ENCODE data around the gene TMEM121B.
A peak's percentile ranks its signal among the peaks of the same experiment; 100 is the strongest.

TMEM121B gene

DNA sequence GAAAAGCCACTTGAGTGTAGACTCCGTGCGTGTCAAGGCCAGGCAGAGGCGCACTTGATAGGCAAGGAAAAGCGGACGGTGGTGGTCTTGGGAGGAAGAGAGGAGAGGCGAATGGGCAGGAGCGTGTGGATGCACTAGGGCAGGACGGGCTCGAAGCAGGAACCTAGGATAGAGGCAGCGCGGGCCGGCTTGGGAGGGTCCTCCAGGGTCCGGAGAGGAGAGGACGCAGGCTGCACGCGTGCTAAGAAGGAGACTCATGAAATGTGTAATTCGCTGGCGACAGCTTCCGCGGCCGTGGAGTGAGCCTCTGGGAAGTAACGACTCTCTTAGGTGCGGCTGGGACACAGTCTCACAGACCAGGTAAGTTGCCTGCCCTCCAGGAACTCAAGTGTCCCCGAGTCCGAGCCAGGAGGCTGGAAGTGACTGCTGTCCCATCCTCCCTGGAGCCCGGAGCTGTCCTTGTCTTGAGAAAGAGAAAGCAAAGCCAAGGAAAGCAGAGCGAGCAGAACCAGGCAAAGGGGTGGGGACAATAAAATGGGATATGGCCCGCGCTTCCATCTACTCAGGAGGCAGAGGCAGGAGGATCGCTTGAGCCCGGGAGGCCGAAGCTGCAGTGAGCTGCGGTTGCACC, 37.2 kb downstream of the TMEM121B start:
- Histone ChIP-seq H3K36me3 (peaks cover 5 to 36% (median 29%) of the 10 kb centered on the region in 11 experiments; a peak in 20 of 22 replicates), H3K27ac (peak overlapping the region; percentile 28 to 100 (median 99); a peak in 21 of 22 replicates), H3K9me3 (replicated peaks in 1 of 11) (no peaks in the 10 kb centered on the region), H3K4me1 (peaks cover 39 to 52% (median 41%) of the 10 kb centered on the region in 10 experiments), H3K27me3 (no peaks in the 10 kb centered on the region), H3K9ac (peak overlapping the region; percentile 95 to 100 (median 99)), H4K20me1 (peaks cover 28 to 41% (median 40%) of the 10 kb centered on the region in 11 experiments; a peak in 20 of 22 replicates), H3K4me3 (peak overlapping the region; percentile 84 to 100 (median 98); a peak in 19 of 20 replicates), H3K4me2 (peak overlapping the region; percentile 65 to 100 (median 95))
- no peak for TF ChIP-seq Cebpa-rat (IDR thresholded peaks at IDR 0.05)

DNA sequence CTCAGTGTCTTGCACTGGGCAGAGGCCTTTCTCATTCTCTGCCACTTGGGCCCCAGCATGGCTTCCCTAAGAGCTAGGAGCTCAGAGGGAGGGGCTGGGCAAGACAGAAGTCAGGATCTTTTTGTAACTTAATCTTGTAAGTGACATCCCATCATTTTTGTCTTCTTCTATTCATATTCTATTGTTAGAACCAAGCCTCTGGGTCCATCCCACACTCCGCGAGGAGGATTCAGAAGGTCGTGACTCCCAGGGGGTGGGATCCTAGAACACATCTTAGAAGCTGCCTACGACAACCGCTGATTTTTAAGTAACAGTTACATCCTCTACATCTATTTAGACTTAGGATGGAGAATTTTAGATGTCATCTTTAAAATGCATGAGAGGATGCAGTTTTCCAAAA, 37.9 kb downstream of the TMEM121B start:
- H3K4me2 ChIP-seq, result peak overlapping the region in 4 of 11 experiments; percentile 87 to 100 (median 93); a peak in 8 of 22 replicates
- H3K27me3 ChIP-seq, result no peaks in the 10 kb centered on the region
- H4K20me1 ChIP-seq, result peaks cover 22 to 34% (median 33%) of the 10 kb centered on the region in 11 experiments; a peak in 20 of 22 replicates
- peaks cover 34 to 47% (median 37%) of the 10 kb centered on the region in 10 experiments for H3K4me1 ChIP-seq
- peaks cover 0 to 29% (median 23%) of the 10 kb centered on the region in 11 experiments; a peak in 18 of 22 replicates for H3K36me3 ChIP-seq
- TF ChIP-seq Cebpa-rat (IDR thresholded peaks at IDR 0.05), result no peak
- peak overlapping the region in 3 of 11 experiments; percentile 99 to 100 (median 99); a peak in 3 of 22 replicates for H3K27ac ChIP-seq
- no peak overlapping the region for H3K9ac ChIP-seq
- H3K9me3 ChIP-seq (replicated peaks in 1 of 11), result no peaks in the 10 kb centered on the region
- no peak overlapping the region for H3K4me3 ChIP-seq

DNA sequence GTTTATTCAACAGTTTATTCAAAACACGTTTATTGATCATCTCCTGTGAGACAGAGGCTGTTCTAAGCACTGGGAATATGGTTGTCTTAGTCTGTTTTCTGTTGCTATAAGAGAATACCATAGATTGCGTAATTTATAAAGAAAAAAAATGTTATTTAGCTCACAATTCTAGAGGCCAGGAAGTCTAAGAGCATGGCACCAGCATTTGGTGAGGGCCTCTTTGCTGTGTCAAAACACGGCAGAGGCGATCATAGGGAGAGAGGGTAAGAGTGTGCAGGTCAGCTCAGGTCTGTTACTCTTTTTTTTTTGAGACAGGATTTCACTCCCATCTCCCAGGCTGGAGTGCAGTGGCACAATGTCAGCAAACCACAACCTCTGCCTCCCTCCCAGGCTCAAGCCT, 41.6 kb downstream of the TMEM121B start:
- Histone ChIP-seq H3K9me3 (replicated peaks in 1 of 11) (no peaks in the 10 kb centered on the region), H3K27ac (peak overlapping the region in 6 of 11 experiments; percentile 3 to 46 (median 27); a peak in 8 of 22 replicates)
- peak in 9 of 11 experiments; percentile 55 to 89 (median 77); a peak in 15 of 22 replicates for TF ChIP-seq Cebpa-rat (IDR thresholded peaks at IDR 0.05)

DNA sequence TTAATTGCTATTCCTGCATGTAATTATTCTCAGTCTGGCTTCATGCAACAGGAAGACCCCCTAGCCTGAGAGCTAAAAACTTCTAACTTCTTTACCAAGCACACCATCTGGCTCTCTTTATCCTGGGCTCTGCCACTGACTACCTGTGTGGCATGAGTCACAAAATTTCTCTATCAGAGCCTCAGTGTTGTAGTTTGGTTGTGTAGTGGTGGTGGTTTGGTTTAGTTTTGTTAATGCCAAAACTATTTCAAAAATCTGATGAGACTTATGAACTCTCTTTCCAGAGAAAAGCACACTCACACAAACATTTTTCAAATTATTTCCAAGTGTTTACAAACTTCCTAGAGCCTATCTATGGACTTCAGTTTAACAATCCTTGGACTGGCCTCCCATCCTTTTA, 43.9 kb downstream of the TMEM121B start:
- Histone ChIP-seq H3K9me3 (replicated peaks in 1 of 11) (peaks cover 0 to 9% (median 0%) of the 10 kb centered on the region in 11 experiments; a peak in 4 of 22 replicates), H3K4me1 (peaks cover 14 to 42% (median 31%) of the 10 kb centered on the region in 10 experiments), H3K4me2 (no peak overlapping the region), H3K9ac (no peak overlapping the region), H3K4me3 (no peak overlapping the region), H3K36me3 (no peaks in the 10 kb centered on the region), H3K27me3 (no peaks in the 10 kb centered on the region), H3K27ac (no peak overlapping the region), H4K20me1 (no peaks in the 10 kb centered on the region)
- no peak for TF ChIP-seq Cebpa-rat (IDR thresholded peaks at IDR 0.05)

More for the DNA sequence above, 41.6 kb downstream of the TMEM121B start:
- H3K4me3 ChIP-seq, result no peak overlapping the region
- peak overlapping the region in 9 of 11 experiments; percentile 11 to 73 (median 51); a peak in 17 of 22 replicates for H3K4me2 ChIP-seq
- H4K20me1 ChIP-seq, result no peaks in the 10 kb centered on the region
- peak overlapping the region in 2 of 11 experiments; percentile 36 to 44; a peak in 3 of 22 replicates for H3K9ac ChIP-seq
- no peaks in the 10 kb centered on the region for H3K36me3 ChIP-seq
- no peaks in the 10 kb centered on the region for H3K27me3 ChIP-seq
- H3K4me1 ChIP-seq, result peaks cover 25 to 58% (median 45%) of the 10 kb centered on the region in 10 experiments

DNA sequence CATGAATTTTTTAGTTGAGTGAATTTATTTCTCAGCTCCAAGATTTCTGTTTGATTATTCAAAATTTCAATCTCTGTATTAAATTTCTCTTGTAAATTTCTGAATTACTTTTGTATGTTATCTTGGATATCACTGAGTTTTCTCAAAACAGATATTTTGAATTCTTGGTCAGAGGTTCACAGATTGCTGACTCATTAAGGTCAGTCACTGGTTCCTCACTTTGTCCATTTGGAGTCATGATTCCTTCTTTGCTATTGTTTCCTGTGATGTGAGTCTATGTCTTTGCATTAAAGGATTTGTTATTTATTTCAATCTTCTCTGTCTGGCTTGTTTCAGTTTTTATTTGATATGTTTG, 46.5 kb downstream of the TMEM121B start:
- H3K27me3 ChIP-seq, result no peaks in the 10 kb centered on the region
- H3K9me3 ChIP-seq (replicated peaks in 1 of 11), result peaks cover 0 to 10% (median 0%) of the 10 kb centered on the region in 11 experiments; a peak in 4 of 22 replicates
- no peak overlapping the region; a peak in 1 of 22 replicates for H3K27ac ChIP-seq
- H3K4me3 ChIP-seq, result no peak overlapping the region
- no peaks in the 10 kb centered on the region for H4K20me1 ChIP-seq
- H3K36me3 ChIP-seq, result no peaks in the 10 kb centered on the region
- H3K9ac ChIP-seq, result no peak overlapping the region
- TF ChIP-seq Cebpa-rat (IDR thresholded peaks at IDR 0.05), result no peak
- no peak overlapping the region for H3K4me2 ChIP-seq
- peaks cover 14 to 31% (median 24%) of the 10 kb centered on the region in 10 experiments for H3K4me1 ChIP-seq

DNA sequence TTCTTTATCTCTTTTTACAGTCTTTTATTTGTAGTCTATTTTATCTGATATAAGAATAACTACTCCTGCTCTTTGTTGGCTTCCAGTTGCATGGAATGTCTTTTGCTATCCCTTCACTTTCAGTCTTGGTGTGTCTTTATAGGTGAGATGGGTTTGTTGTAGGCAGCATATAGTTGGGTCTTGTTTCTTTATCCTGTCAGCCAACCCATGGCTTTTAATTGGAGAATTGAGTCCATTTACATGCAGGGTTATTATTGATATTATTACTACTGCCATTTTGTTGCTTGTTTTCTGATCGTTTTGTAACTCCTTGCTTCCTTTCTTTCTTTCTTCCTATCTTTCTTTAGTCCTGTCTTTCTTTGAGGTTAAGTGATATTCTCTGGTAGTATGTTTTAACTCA, 48.3 kb downstream of the TMEM121B start:
- no peaks in the 10 kb centered on the region for H3K27me3 ChIP-seq
- H3K4me2 ChIP-seq, result no peak overlapping the region
- H3K36me3 ChIP-seq, result no peaks in the 10 kb centered on the region
- peaks cover 12 to 22% (median 19%) of the 10 kb centered on the region in 10 experiments for H3K4me1 ChIP-seq
- H3K9me3 ChIP-seq (replicated peaks in 1 of 11), result peaks cover 0 to 10% (median 0%) of the 10 kb centered on the region in 11 experiments; a peak in 4 of 22 replicates
- TF ChIP-seq Cebpa-rat (IDR thresholded peaks at IDR 0.05), result no peak
- no peaks in the 10 kb centered on the region for H4K20me1 ChIP-seq
- no peak overlapping the region for H3K27ac ChIP-seq
- no peak overlapping the region for H3K9ac ChIP-seq
- no peak overlapping the region for H3K4me3 ChIP-seq

Data from BLaER1 treated with 17β-estradiol and CSF1 and Interleukin-3, amounts not matched to agents 10 nM and 100 nM (cell line).